ENCODE measurements around the gene TRIM25. TPM values are rescaled to one million over a fixed set of nuclear protein-coding genes. Genes with fewer than 3 reads are reported as not detected.
"Not testable (repeated sequence)": the region's sequence is repeated elsewhere in the genome, so short reads cannot be mapped to it uniquely, and the experiment has no call there.

Gene TRIM25
- total and polyA plus RNA-seq, 3 experiments from 2014 or later, result 7.6 to 49.2 (median 47.6) TPM

DNA sequence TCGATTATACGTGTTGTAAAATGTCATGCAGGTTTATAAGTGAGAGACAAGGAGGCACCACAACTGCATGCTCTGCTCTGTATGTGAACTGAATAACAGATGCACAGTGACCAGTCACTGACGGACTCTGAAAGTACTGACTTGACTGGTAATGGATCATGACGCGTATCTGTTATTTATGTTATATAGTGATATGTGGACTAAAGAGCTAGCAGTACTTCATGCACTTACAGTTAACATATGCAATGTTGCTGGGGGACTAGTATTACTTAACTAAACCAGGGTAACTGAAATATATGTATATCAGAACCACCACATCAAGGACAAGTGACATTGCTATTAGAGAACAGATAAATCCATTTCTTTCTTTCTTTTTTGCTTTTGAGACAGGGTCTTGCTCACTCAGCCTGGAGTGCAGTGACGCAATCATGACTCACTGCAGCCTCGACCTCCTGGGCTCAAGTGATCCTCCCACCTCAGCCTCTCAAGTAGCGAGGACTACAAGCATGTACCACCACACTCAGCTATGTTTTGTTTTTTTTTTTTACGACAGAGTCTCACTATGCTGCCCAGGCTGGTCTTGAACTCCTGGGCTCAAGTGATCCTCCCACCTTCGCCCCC, 29.8 kb upstream of the TRIM25 start:
- ChIA-PET POLR2A (no interaction called here), CTCF (interaction anchor here (0.8 kb wide), 1 partner anchor 124 kb away, joined by 3 read pairs; no protein-coding TSS in a partner anchor)
- Histone ChIP-seq H3K27ac (ENCODE audit: low read depth, low read length) (no peak overlapping the region), H3K36me3 (ENCODE audit: insufficient read depth, low read length) (peaks cover 30% of the 10 kb centered on the region), H3K4me3 (ENCODE audit: low read length) (no peak overlapping the region), H3K4me1 (ENCODE audit: insufficient read depth, low read length) (no peaks in the 10 kb centered on the region), H3K9me3 (ENCODE audit: low read length) (no peaks in the 10 kb centered on the region), H3K27me3 (ENCODE audit: insufficient read depth, low read length, poor library complexity, severe bottlenecking) (no peaks in the 10 kb centered on the region)
- Mint-ChIP-seq H3K27ac (no peak overlapping the region), H3K36me3 (peaks cover 10 to 80% (median 28%) of the 10 kb centered on the region in 3 donors), H3K27me3 (no peaks in the 10 kb centered on the region), H3K9me3 (no peaks in the 10 kb centered on the region), H3K4me1 (no peaks in the 10 kb centered on the region), H3K4me3 (no peak overlapping the region)
- no peak for DNase-seq

DNA sequence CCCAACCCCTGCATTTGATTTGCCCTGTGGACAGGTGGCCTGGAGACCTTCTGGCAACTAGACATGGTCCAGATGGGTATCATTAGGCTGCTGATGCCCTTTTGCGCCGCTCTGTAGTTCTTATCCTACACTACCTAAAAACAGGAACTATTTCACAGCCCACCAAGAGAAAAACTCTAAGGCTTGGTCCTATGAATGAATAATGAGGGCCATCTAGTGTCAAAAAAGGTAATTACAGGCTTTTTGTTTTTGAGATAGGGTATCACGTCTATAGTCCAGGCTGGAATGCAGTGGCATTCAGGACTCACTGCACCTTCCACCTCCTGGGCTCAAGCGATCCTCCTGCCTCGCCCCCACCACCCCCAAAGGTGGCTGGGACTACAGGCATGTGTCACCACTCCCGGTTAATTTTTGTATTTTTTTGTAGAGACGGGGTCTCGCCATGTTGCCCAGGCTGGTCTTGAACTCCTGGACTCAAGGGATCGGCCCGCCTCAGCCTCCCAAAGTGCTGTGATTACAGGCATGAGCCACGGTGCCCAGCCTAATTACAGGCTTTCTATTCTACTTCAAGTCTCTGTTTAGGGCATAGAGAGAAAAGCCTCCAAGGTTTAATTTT, 26.1 kb upstream of the TRIM25 start:
- H3K9me3 ChIP-seq (ENCODE audit: low read length), result no peaks in the 10 kb centered on the region
- H3K4me3 Mint-ChIP-seq, result no peak overlapping the region
- H3K27ac ChIP-seq (ENCODE audit: low read depth, low read length), result no peak overlapping the region
- no peaks in the 10 kb centered on the region for H3K27me3 Mint-ChIP-seq
- no peaks in the 10 kb centered on the region for H3K4me1 Mint-ChIP-seq
- no peak overlapping the region for H3K4me3 ChIP-seq (ENCODE audit: low read length)
- POLR2A ChIA-PET, result interaction anchor here (1.2 kb wide), 1 partner anchor 26 kb away, joined by 3 read pairs; the partner anchor contains the start of gene TRIM25
- H3K9me3 Mint-ChIP-seq, result no peaks in the 10 kb centered on the region
- peak in 2 of 5 donors; percentile 30 to 53 for DNase-seq
- peaks cover 40% of the 10 kb centered on the region for H3K36me3 ChIP-seq (ENCODE audit: insufficient read depth, low read length)
- H3K27ac Mint-ChIP-seq, result peak overlapping the region in 3 of 8 donors; percentile 14 to 79 (median 28)
- CTCF ChIA-PET, result interaction anchor here (0.6 to 1.3 kb wide), 17 partner anchors 11 to 160 kb away, joined by 3 to 36 read pairs (median 3); no protein-coding TSS in a partner anchor
- no peaks in the 10 kb centered on the region for H3K4me1 ChIP-seq (ENCODE audit: insufficient read depth, low read length)
- H3K27me3 ChIP-seq (ENCODE audit: insufficient read depth, low read length, poor library complexity, severe bottlenecking), result no peaks in the 10 kb centered on the region
- H3K36me3 Mint-ChIP-seq, result peaks cover 23 to 84% (median 34%) of the 10 kb centered on the region in 3 donors

GRCh38 chr17:56938206-56938605, 24.4 kb upstream of the TRIM25 start:
- Mint-ChIP-seq H3K27ac (peak overlapping the region in 1 of 8 donors; percentile 23), H3K36me3 (peaks cover 23 to 83% (median 39%) of the 10 kb centered on the region in 3 donors)
- H3K4me1 Mint-ChIP-seq; H3K4me3 Mint-ChIP-seq; H3K4me3 ChIP-seq (ENCODE audit: low read length); H3K27me3 Mint-ChIP-seq; H3K27ac ChIP-seq (ENCODE audit: low read depth, low read length); H3K4me1 ChIP-seq (ENCODE audit: insufficient read depth, low read length); POLR2A ChIA-PET; H3K27me3 ChIP-seq (ENCODE audit: insufficient read depth, low read length, poor library complexity, severe bottlenecking); DNase-seq; H3K9me3 ChIP-seq (ENCODE audit: low read length); H3K9me3 Mint-ChIP-seq: not testable (repeated sequence)
- peaks cover 33% of the 10 kb centered on the region for H3K36me3 ChIP-seq (ENCODE audit: insufficient read depth, low read length)
- CTCF ChIA-PET, result interaction anchor here (0.6 kb wide), 1 partner anchor 44 kb away, joined by 3 read pairs; no protein-coding TSS in a partner anchor

GRCh38 chr17:56937687-56938086, 23.8 kb upstream of the TRIM25 start:
- H3K36me3 Mint-ChIP-seq, result peaks cover 23 to 79% (median 36%) of the 10 kb centered on the region in 3 donors
- H3K27ac Mint-ChIP-seq, result no peak overlapping the region
- ChIA-PET POLR2A (no interaction called here), CTCF (interaction anchor here (0.6 kb wide), 1 partner anchor 43 kb away, joined by 3 read pairs; no protein-coding TSS in a partner anchor)
- H3K27ac ChIP-seq (ENCODE audit: low read depth, low read length), result no peak overlapping the region
- H3K4me1 ChIP-seq (ENCODE audit: insufficient read depth, low read length), result no peaks in the 10 kb centered on the region
- H3K9me3 Mint-ChIP-seq, result no peaks in the 10 kb centered on the region
- H3K27me3 ChIP-seq (ENCODE audit: insufficient read depth, low read length, poor library complexity, severe bottlenecking), result no peaks in the 10 kb centered on the region
- H3K9me3 ChIP-seq (ENCODE audit: low read length), result no peaks in the 10 kb centered on the region
- H3K27me3 Mint-ChIP-seq, result no peaks in the 10 kb centered on the region
- H3K4me1 Mint-ChIP-seq, result no peaks in the 10 kb centered on the region
- no peak for DNase-seq
- no peak overlapping the region for H3K4me3 ChIP-seq (ENCODE audit: low read length)
- H3K36me3 ChIP-seq (ENCODE audit: insufficient read depth, low read length), result peaks cover 31% of the 10 kb centered on the region
- no peak overlapping the region for H3K4me3 Mint-ChIP-seq

DNA sequence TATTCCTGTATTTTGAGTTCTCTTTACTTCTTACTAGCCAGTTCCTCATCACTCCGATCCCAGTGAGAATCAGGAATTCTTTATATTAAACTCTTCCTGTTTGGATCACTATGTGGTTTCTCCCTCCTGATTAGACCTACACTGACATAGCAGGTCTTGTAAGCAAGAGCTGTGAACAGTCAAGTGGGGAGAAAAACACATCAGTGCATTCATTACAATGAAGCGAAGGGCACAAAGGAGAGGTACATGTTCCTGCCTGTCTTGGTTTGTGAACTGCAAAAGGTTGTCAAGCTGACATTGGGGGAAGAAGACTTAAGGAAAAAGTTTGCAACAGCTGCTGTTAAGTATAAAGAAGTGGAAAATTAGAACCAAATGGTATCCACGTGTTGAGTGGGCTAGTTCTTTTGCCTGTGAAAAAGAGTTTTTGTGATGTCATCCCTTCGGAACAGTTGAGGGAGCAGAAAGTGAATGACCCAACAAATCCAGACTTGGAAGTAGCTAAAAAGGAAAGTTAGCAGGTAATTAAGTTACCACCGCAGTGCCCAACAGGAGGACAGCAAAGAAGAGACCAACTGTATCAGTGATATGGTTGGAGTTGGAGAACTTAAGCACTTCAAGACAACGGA, 23.0 kb upstream of the TRIM25 start:
- H3K4me1 ChIP-seq (ENCODE audit: insufficient read depth, low read length), result no peaks in the 10 kb centered on the region
- peaks cover 21 to 73% (median 35%) of the 10 kb centered on the region in 3 donors for H3K36me3 Mint-ChIP-seq
- no peak overlapping the region for H3K4me3 ChIP-seq (ENCODE audit: low read length)
- no peaks in the 10 kb centered on the region for H3K27me3 ChIP-seq (ENCODE audit: insufficient read depth, low read length, poor library complexity, severe bottlenecking)
- ChIA-PET POLR2A (no interaction called here), CTCF (interaction anchor here (1.6 kb wide), 1 partner anchor 119 kb away, joined by 4 read pairs; no protein-coding TSS in a partner anchor)
- H3K9me3 ChIP-seq (ENCODE audit: low read length), result no peaks in the 10 kb centered on the region
- H3K9me3 Mint-ChIP-seq, result no peaks in the 10 kb centered on the region
- no peaks in the 10 kb centered on the region for H3K4me1 Mint-ChIP-seq
- no peaks in the 10 kb centered on the region for H3K27me3 Mint-ChIP-seq
- no peak overlapping the region for H3K27ac ChIP-seq (ENCODE audit: low read depth, low read length)
- H3K36me3 ChIP-seq (ENCODE audit: insufficient read depth, low read length), result peaks cover 26% of the 10 kb centered on the region
- H3K27ac Mint-ChIP-seq, result no peak overlapping the region
- DNase-seq, result no peak
- H3K4me3 Mint-ChIP-seq, result no peak overlapping the region

GRCh38 chr17:56935461-56935860, 21.6 kb upstream of the TRIM25 start:
- POLR2A ChIA-PET, result no interaction called here
- CTCF ChIA-PET, result interaction anchor here (1.2 to 1.6 kb wide), 3 partner anchors 25 to 118 kb away, joined by 3 to 5 read pairs (median 4); no protein-coding TSS in a partner anchor
- H3K27ac Mint-ChIP-seq, result no peak overlapping the region
- Histone ChIP-seq H3K9me3 (ENCODE audit: low read length) (no peaks in the 10 kb centered on the region), H3K27me3 (ENCODE audit: insufficient read depth, low read length, poor library complexity, severe bottlenecking) (no peaks in the 10 kb centered on the region), H3K36me3 (ENCODE audit: insufficient read depth, low read length) (peaks cover 21% of the 10 kb centered on the region), H3K4me1 (ENCODE audit: insufficient read depth, low read length) (no peaks in the 10 kb centered on the region), H3K27ac (ENCODE audit: low read depth, low read length) (no peak overlapping the region), H3K4me3 (ENCODE audit: low read length) (no peak overlapping the region)
- no peaks in the 10 kb centered on the region for H3K27me3 Mint-ChIP-seq
- no peaks in the 10 kb centered on the region for H3K4me1 Mint-ChIP-seq
- no peak for DNase-seq
- no peak overlapping the region for H3K4me3 Mint-ChIP-seq
- peaks cover 21 to 61% (median 31%) of the 10 kb centered on the region in 3 donors for H3K36me3 Mint-ChIP-seq
- peaks cover 0 to 4% (median 0%) of the 10 kb centered on the region in 5 donors for H3K9me3 Mint-ChIP-seq

- Histone ChIP-seq H3K4me3 (ENCODE audit: low read length) (no peak overlapping the region), H3K36me3 (ENCODE audit: insufficient read depth, low read length) (peaks cover 21% of the 10 kb centered on the region), H3K9me3 (ENCODE audit: low read length) (no peaks in the 10 kb centered on the region), H3K27me3 (ENCODE audit: insufficient read depth, low read length, poor library complexity, severe bottlenecking) (no peaks in the 10 kb centered on the region), H3K27ac (ENCODE audit: low read depth, low read length) (no peak overlapping the region), H3K4me1 (ENCODE audit: insufficient read depth, low read length) (no peaks in the 10 kb centered on the region)
- Mint-ChIP-seq H3K27me3 (no peaks in the 10 kb centered on the region), H3K36me3 (peaks cover 26 to 54% (median 27%) of the 10 kb centered on the region in 3 donors), H3K27ac (no peak overlapping the region), H3K9me3 (peaks cover 0 to 14% (median 2%) of the 10 kb centered on the region in 5 donors), H3K4me1 (no peaks in the 10 kb centered on the region), H3K4me3 (no peak overlapping the region)
- POLR2A ChIA-PET, result no interaction called here
- CTCF ChIA-PET, result no interaction called here
- DNase-seq, result no peak
These were observed 20.4 kb upstream of the TRIM25 start for GRCh38 chr17:56934280-56934679.

GRCh38 chr17:56933868-56934267, 20.0 kb upstream of the TRIM25 start:
- H3K27me3 ChIP-seq (ENCODE audit: insufficient read depth, low read length, poor library complexity, severe bottlenecking), result no peaks in the 10 kb centered on the region
- Mint-ChIP-seq H3K27me3 (no peaks in the 10 kb centered on the region), H3K27ac (peak overlapping the region in 1 of 8 donors; percentile 34), H3K9me3 (peaks cover 0 to 14% (median 3%) of the 10 kb centered on the region in 5 donors), H3K4me3 (no peak overlapping the region), H3K36me3 (peaks cover 25 to 50% (median 26%) of the 10 kb centered on the region in 3 donors), H3K4me1 (no peaks in the 10 kb centered on the region)
- ChIA-PET POLR2A (no interaction called here), CTCF (no interaction called here)
- no peaks in the 10 kb centered on the region for H3K9me3 ChIP-seq (ENCODE audit: low read length)
- H3K36me3 ChIP-seq (ENCODE audit: insufficient read depth, low read length), result peaks cover 18% of the 10 kb centered on the region
- no peak overlapping the region for H3K27ac ChIP-seq (ENCODE audit: low read depth, low read length)
- H3K4me3 ChIP-seq (ENCODE audit: low read length), result no peak overlapping the region
- no peak for DNase-seq
- H3K4me1 ChIP-seq (ENCODE audit: insufficient read depth, low read length), result no peaks in the 10 kb centered on the region
